NCI-H1105 (cell line): Measurements from ENCODE around the gene RETSAT.

Source experiments
- DNase-seq: peaks from one replicate; lab custom pipeline; 2025; lab: John Stamatoyannopoulos, UW

RETSAT gene

GRCh38 chr2:85308201-85308600 lies 46.1 kb downstream of the RETSAT start:
- no peak for DNase-seq

- DNase-seq, result no peak
Observed at GRCh38 chr2:85307527-85307897, 46.8 kb downstream of the RETSAT start.

- no peak for DNase-seq
Observed at GRCh38 chr2:85303780-85304531, 50.4 kb downstream of the RETSAT start.

- no peak for DNase-seq
Observed at GRCh38 chr2:85302121-85302520, 52.2 kb downstream of the RETSAT start.
